Prostate gland (tissue), 2 donors: ENCODE results near the gene PIGU. TPM values are rescaled to one million over a fixed set of nuclear protein-coding genes. Genes with fewer than 3 reads are reported as not detected.
A peak's percentile ranks its signal among the peaks of the same experiment; 100 is the strongest.

Experiments
- DNase-seq: peaks from one replicate; pipeline ENCODE4 v3.0.0-alpha.2; 2019; ENCODE audit warnings: low spot score
- H3K27ac ChIP-seq, 2 donors: fragments of 200-600 bp; sonication (generic); 2 replicates each; pipeline ENCODE4 v1.5.1; 2017 to 2019
- H3K27me3 ChIP-seq: fragments of 200-600 bp; sonication (generic); replicated peaks from 2 replicates; pipeline ENCODE4 v1.5.1; 2019; ENCODE audit not compliant: insufficient read depth
- H3K36me3 ChIP-seq, 2 donors: fragments of 200-600 bp; sonication (generic); 1 replicate in 1 of 2; 2 replicates in 1 of 2; pipeline versions ENCODE4 v1.5.1 to v1.8.1; 2017 to 2019
- H3K4me1 ChIP-seq: fragments of 200-600 bp; sonication (generic); replicated peaks from 2 replicates; pipeline ENCODE4 v1.5.1; 2019
- H3K4me3 ChIP-seq, 2 donors: fragments of 200-600 bp; sonication (generic); 2 replicates each; pipeline ENCODE4 v1.5.1; 2017 to 2019
- H3K9me3 ChIP-seq: fragments of 200-600 bp; sonication (generic); 2 replicates; pipeline ENCODE4 v1.5.1; 2017
- POLR2A ChIP-seq: fragments of 450-650 bp; IDR thresholded peaks from one replicate; pipeline ENCODE4 v1.6.1; 2016; ENCODE audit warnings: antibody characterized with exemption, mild to moderate bottlenecking
- POLR2AphosphoS5 ChIP-seq: sonication (generic); formaldehyde crosslinking; IDR thresholded peaks from one replicate; pipeline ENCODE4 v1.6.1; 2017; ENCODE audit warnings: antibody characterized with exemption
- WGBS: methylation state at CpG from one replicate; pipeline ENCODE4 v1.1.5; 2018; 5-methylcytosine and 5-hydroxymethylcytosine counted together
- intact Hi-C: fragments of 100-400 bp; cut with DNase I; formaldehyde crosslinking; loops from one replicate; pipeline ENCODE4 v1.14.2; 2022
- total RNA-seq, 2 donors: library from RNA; depleted of rRNA; stranded (reverse); fragments of >200 nt; gene quantifications; one replicate each; pipeline ENCODE4 v1.1.0, GENCODE V29; 2016
- TF ChIP-seq, protein P1 (sequence below), 4 experiments: fragments of 200-600 bp in 2 of 4; fragments of 450-650 bp in 2 of 4; sonication (generic) in 2 of 4; IDR thresholded peaks; 1 replicate in 3 of 4; 2 replicates in 1 of 4; pipeline ENCODE4 v1.5.1; 2016 to 2019; ENCODE audit warnings: antibody characterized with exemption in 4 of 4, mild to moderate bottlenecking in 2 of 4, moderate library complexity in 2 of 4

The PIGU gene
- total RNA-seq, 2 donors from 2014 or later: 18.2 to 26.4 TPM

- peak overlapping the region in 1 of 2 donors; percentile 20 for H3K27ac ChIP-seq
- TF ChIP-seq, protein P1, sequence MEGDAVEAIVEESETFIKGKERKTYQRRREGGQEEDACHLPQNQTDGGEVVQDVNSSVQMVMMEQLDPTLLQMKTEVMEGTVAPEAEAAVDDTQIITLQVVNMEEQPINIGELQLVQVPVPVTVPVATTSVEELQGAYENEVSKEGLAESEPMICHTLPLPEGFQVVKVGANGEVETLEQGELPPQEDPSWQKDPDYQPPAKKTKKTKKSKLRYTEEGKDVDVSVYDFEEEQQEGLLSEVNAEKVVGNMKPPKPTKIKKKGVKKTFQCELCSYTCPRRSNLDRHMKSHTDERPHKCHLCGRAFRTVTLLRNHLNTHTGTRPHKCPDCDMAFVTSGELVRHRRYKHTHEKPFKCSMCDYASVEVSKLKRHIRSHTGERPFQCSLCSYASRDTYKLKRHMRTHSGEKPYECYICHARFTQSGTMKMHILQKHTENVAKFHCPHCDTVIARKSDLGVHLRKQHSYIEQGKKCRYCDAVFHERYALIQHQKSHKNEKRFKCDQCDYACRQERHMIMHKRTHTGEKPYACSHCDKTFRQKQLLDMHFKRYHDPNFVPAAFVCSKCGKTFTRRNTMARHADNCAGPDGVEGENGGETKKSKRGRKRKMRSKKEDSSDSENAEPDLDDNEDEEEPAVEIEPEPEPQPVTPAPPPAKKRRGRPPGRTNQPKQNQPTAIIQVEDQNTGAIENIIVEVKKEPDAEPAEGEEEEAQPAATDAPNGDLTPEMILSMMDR (IDR thresholded peaks at IDR 0.05): no peak
- no peak for TF ChIP-seq POLR2A
- TF ChIP-seq POLR2AphosphoS5: no peak
- intact Hi-C loops: no loop called here
- no peaks in the 10 kb centered on the region for H3K36me3 ChIP-seq
- no peak overlapping the region for H3K4me3 ChIP-seq
- no peak for DNase-seq
- 74% methylated on average over 13 of the region's 13 CpGs for WGBS
- H3K27me3 ChIP-seq: no peaks in the 10 kb centered on the region
- peaks cover 3% of the 10 kb centered on the region for H3K4me1 ChIP-seq
- no peaks in the 10 kb centered on the region for H3K9me3 ChIP-seq
Measured at GRCh38 chr20:34549929-34550305, 127.0 kb downstream of the PIGU start.

GRCh38 chr20:34549291-34549928, 127.5 kb downstream of the PIGU start:
- Histone ChIP-seq H3K36me3 (no peaks in the 10 kb centered on the region), H3K9me3 (no peaks in the 10 kb centered on the region), H3K4me3 (no peak overlapping the region), H3K4me1 (peaks cover 3% of the 10 kb centered on the region), H3K27me3 (no peaks in the 10 kb centered on the region), H3K27ac (peak overlapping the region in 1 of 2 donors; percentile 20)
- DNase-seq: peak; percentile 63
- TF ChIP-seq POLR2A (peak; percentile 21), POLR2AphosphoS5 (peak; percentile 40)
- TF ChIP-seq, protein P1 (IDR thresholded peaks at IDR 0.05): no peak
- WGBS: 36% methylated on average over 20 of the region's 20 CpGs
- intact Hi-C loops: no loop called here

GRCh38 chr20:34547844-34548613, 128.9 kb downstream of the PIGU start:
- 92% methylated on average over 22 of the region's 22 CpGs for WGBS
- TF ChIP-seq POLR2AphosphoS5 (no peak), POLR2A (no peak)
- TF ChIP-seq, protein P1 (IDR thresholded peaks at IDR 0.05): no peak

GRCh38 chr20:34546751-34547181, 130.1 kb downstream of the PIGU start:
- no peak overlapping the region for H3K4me3 ChIP-seq
- intact Hi-C loops: no loop called here
- WGBS: 87% methylated on average over 11 of the region's 11 CpGs

More at GRCh38 chr20:34547844-34548613, 128.9 kb downstream of the PIGU start:
- H3K4me3 ChIP-seq: no peak overlapping the region
- H3K27me3 ChIP-seq: no peaks in the 10 kb centered on the region
- no peaks in the 10 kb centered on the region for H3K4me1 ChIP-seq
- intact Hi-C loops: no loop called here
- H3K36me3 ChIP-seq: no peaks in the 10 kb centered on the region
- DNase-seq: no peak
- no peaks in the 10 kb centered on the region for H3K9me3 ChIP-seq
- no peak overlapping the region for H3K27ac ChIP-seq

More at GRCh38 chr20:34546751-34547181, 130.1 kb downstream of the PIGU start:
- no peaks in the 10 kb centered on the region for H3K36me3 ChIP-seq
- no peak overlapping the region for H3K27ac ChIP-seq
- H3K4me1 ChIP-seq: no peaks in the 10 kb centered on the region
- H3K9me3 ChIP-seq: no peaks in the 10 kb centered on the region
- no peak for DNase-seq
- TF ChIP-seq POLR2AphosphoS5 (no peak), POLR2A (no peak)
- TF ChIP-seq, protein P1 (IDR thresholded peaks at IDR 0.05): no peak
- H3K27me3 ChIP-seq: no peaks in the 10 kb centered on the region
